Measurements from ENCODE around the gene RNF207.

The RNF207 gene

DNA sequence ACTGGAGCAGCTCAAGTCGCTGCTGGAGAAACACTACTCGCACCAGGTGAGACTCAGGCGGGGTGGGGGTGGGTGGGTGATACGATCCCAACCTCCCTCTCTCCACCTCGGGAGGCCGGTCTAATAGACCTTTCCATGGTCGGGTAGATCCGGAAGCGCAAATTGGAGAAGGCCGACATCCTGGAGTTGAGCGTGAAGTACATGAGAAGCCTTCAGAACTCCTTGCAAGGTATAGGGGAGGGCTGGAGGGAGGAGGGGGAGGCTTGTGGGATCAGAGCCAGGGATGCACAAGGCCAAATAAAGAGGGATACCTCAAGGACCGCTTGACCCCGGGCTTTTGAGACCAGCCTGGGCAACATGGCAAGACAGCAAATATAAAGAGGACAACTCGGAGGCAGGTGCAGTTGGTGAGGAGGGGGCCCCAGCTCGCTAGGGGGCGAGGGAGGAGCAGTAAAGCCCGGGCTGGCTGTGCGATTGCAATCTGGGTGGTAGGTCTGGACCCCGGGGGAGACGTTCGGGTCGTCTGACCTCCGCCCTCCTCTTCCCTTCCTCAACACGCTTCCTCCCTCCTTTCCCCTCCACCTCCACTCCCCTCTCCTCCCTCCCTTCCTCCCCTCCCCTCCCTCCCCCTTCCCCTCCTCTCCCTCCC lies 38.6 kb downstream of the RNF207 start:
- Histone ChIP-seq H3K27me3 (ENCODE audit: insufficient read depth, low read length, poor library complexity, severe bottlenecking) (no peaks in the 10 kb centered on the region), H3F3A (ENCODE audit: low read depth) (no peaks in the 10 kb centered on the region), H3K9ac (ENCODE audit: low read depth, low read length, poor library complexity, severe bottlenecking) (no peak overlapping the region), H4K20me1 (ENCODE audit: insufficient read depth, low read length, poor library complexity, severe bottlenecking) (no peaks in the 10 kb centered on the region), H3K9me3 (ENCODE audit: insufficient read depth, low read depth, low read length) (no peaks in the 10 kb centered on the region), H3K4me1 (ENCODE audit: insufficient read depth, low read length, poor library complexity, severe bottlenecking) (no peaks in the 10 kb centered on the region), H3K4me2 (ENCODE audit: low read depth, low read length, poor library complexity, severe bottlenecking) (no peak overlapping the region), H2AFZ (ENCODE audit: low read length) (no peak overlapping the region), H3K9me2 (replicated peaks; ENCODE audit: low read depth, low read length) (no peaks in the 10 kb centered on the region), H3K36me3 (ENCODE audit: insufficient read depth, low read length) (no peaks in the 10 kb centered on the region), H3K79me2 (ENCODE audit: insufficient read depth, low read length) (no peaks in the 10 kb centered on the region), H3K4me3 (ENCODE audit: low read length, poor library complexity, severe bottlenecking) (no peak overlapping the region)
- TF ChIP-seq, protein P1, sequence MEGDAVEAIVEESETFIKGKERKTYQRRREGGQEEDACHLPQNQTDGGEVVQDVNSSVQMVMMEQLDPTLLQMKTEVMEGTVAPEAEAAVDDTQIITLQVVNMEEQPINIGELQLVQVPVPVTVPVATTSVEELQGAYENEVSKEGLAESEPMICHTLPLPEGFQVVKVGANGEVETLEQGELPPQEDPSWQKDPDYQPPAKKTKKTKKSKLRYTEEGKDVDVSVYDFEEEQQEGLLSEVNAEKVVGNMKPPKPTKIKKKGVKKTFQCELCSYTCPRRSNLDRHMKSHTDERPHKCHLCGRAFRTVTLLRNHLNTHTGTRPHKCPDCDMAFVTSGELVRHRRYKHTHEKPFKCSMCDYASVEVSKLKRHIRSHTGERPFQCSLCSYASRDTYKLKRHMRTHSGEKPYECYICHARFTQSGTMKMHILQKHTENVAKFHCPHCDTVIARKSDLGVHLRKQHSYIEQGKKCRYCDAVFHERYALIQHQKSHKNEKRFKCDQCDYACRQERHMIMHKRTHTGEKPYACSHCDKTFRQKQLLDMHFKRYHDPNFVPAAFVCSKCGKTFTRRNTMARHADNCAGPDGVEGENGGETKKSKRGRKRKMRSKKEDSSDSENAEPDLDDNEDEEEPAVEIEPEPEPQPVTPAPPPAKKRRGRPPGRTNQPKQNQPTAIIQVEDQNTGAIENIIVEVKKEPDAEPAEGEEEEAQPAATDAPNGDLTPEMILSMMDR (conservative IDR thresholded peaks at IDR 0.05; ENCODE audit: low read length): no peak
- TF ChIP-seq EZH2phosphoT487 (IDR thresholded peaks at IDR 0.05; ENCODE audit: borderline replicate concordance): no peak

DNA sequence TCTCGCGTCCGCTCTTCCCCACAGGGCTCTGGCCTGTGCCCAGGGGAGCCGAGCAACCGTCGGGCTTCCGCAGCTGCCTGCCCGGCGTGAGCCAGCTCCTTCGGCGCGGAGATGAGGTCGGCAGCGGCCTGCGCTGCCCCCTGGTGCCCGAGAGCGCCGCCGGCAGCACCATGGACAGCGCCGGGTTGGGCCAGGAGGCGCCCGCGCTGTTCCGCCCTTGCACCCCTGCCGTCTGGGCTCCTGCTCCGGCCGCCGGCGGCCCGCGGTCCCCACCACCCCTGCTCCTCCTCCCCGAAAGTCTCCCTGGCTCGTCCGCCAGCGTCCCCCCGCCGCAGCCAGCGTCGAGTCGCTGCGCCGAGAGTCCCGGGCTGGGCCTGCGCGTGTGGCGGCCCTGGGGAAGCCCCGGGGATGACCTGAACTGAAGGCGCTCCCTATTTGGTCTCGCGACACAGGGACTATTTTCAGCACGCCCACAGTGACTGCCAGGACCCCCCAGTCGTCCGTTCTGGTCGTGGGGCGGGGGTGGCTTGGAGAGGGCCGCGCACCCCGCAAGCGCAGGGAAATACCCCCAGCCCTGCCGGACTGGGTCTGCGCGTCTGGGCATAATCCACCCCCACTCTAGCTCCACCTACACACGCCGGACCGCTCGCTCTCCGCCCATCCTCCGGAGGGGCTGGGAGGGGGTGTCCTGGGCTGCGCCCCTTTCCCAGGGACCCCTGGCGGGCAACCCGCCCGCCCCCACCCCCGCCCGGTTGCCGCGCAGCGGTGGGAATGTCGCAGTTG lies 39.4 kb downstream of the RNF207 start:
- H3K4me3 ChIP-seq (ENCODE audit: low read length, poor library complexity, severe bottlenecking): no peak overlapping the region
- no peaks in the 10 kb centered on the region for H3K79me2 ChIP-seq (ENCODE audit: insufficient read depth, low read length)
- H3K4me2 ChIP-seq (ENCODE audit: low read depth, low read length, poor library complexity, severe bottlenecking): no peak overlapping the region
- no peak overlapping the region for H2AFZ ChIP-seq (ENCODE audit: low read length)
- TF ChIP-seq EZH2phosphoT487 (IDR thresholded peaks at IDR 0.05; ENCODE audit: borderline replicate concordance): no peak
- TF ChIP-seq, protein P1 (conservative IDR thresholded peaks at IDR 0.05; ENCODE audit: low read length): peak; percentile 71
- no peaks in the 10 kb centered on the region for H3F3A ChIP-seq (ENCODE audit: low read depth)
- H4K20me1 ChIP-seq (ENCODE audit: insufficient read depth, low read length, poor library complexity, severe bottlenecking): no peaks in the 10 kb centered on the region
- no peaks in the 10 kb centered on the region for H3K9me2 ChIP-seq (replicated peaks; ENCODE audit: low read depth, low read length)
- H3K27me3 ChIP-seq (ENCODE audit: insufficient read depth, low read length, poor library complexity, severe bottlenecking): no peaks in the 10 kb centered on the region
- H3K4me1 ChIP-seq (ENCODE audit: insufficient read depth, low read length, poor library complexity, severe bottlenecking): no peaks in the 10 kb centered on the region
- H3K36me3 ChIP-seq (ENCODE audit: insufficient read depth, low read length): no peaks in the 10 kb centered on the region
- H3K9ac ChIP-seq (ENCODE audit: low read depth, low read length, poor library complexity, severe bottlenecking): no peak overlapping the region
- no peaks in the 10 kb centered on the region for H3K9me3 ChIP-seq (ENCODE audit: insufficient read depth, low read depth, low read length)

DNA sequence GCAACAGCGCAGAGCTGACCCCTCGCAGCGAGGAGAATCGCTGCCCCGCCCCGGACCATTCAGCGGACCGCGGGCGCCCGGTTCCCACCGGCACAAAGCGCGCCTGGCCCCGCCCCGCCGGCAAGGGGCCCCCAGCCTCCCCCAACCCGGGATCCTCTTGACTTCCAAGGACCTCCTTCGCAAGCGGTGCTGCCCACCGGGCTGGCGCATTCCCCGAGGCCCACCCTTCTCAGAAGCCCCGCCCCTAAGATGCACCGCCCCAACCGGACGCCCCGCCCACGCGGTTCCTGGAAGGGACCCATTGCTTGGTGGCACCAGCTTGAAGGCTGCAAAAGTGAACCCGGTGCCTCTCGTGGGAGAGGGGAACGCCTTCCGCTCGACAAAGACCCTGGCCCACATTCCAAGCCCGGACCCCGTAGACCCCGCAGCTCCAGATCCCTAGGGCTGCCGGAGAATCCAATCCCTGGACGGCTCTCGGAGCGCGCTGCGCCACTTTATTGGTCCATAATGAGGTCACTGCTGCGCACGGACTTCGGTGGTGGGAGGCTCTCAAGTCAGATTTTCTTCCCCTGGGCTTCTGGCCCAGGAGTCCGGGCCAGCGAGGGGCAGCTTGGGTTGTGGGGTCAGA lies 40.1 kb downstream of the RNF207 start:
- Histone ChIP-seq H3K9me3 (ENCODE audit: insufficient read depth, low read depth, low read length) (no peaks in the 10 kb centered on the region), H3K4me1 (ENCODE audit: insufficient read depth, low read length, poor library complexity, severe bottlenecking) (no peaks in the 10 kb centered on the region), H2AFZ (ENCODE audit: low read length) (no peak overlapping the region), H3F3A (ENCODE audit: low read depth) (no peaks in the 10 kb centered on the region), H3K27me3 (ENCODE audit: insufficient read depth, low read length, poor library complexity, severe bottlenecking) (no peaks in the 10 kb centered on the region), H3K79me2 (ENCODE audit: insufficient read depth, low read length) (no peaks in the 10 kb centered on the region), H3K36me3 (ENCODE audit: insufficient read depth, low read length) (no peaks in the 10 kb centered on the region), H3K9me2 (replicated peaks; ENCODE audit: low read depth, low read length) (no peaks in the 10 kb centered on the region), H3K4me2 (ENCODE audit: low read depth, low read length, poor library complexity, severe bottlenecking) (no peak overlapping the region), H3K4me3 (ENCODE audit: low read length, poor library complexity, severe bottlenecking) (no peak overlapping the region), H3K9ac (ENCODE audit: low read depth, low read length, poor library complexity, severe bottlenecking) (no peak overlapping the region), H4K20me1 (ENCODE audit: insufficient read depth, low read length, poor library complexity, severe bottlenecking) (no peaks in the 10 kb centered on the region)
- TF ChIP-seq EZH2phosphoT487 (IDR thresholded peaks at IDR 0.05; ENCODE audit: borderline replicate concordance): no peak
- TF ChIP-seq, protein P1 (conservative IDR thresholded peaks at IDR 0.05; ENCODE audit: low read length): no peak

All from Loucy (cell line).